ENCODE data around the gene MSI1.

The MSI1 gene

DNA sequence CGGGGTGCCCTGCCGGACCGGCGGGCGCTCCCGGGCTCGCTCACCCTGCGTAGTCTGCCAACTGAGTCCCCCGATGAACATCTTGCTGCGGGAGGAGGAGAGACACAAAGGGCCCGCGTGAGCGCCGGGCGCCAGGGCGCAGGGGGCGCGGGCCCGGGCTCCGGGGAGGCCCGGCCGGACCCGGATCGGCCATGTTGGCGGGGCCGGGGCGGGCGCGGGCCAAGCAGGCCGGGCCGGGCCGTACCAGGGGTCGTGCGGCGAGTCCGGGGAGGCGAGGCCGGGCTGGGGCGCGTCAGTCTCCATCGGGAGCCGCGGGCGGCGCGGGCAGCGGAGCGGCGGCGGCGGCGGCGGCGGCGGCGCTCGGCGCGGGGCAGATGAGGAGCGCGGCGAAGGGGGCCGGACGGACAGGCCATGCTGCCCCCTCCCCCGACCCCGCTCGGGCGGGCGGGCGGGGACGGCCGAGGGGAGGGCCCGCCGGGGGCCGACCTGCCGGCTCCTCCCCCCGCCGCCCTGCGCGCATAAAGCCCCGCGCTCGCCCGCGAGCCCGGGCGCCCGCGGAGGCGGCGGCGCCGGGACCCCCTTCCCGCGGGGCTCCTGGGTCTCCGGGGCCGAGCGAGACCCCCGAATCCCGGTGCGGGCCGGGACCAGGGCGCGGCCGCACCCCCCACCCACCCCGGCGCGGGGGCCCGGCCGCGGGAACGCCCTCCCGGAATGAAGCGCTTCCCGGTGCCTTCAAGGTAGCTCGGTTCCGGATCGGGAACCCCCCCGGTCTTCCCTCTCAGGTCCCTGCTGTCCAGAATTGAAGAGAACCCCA lies at the start of gene MSI1:
Gene MSI1, minus strand, starts transcription at position 376 of the 814 bp plus-strand sequence. Its CDS starts 73 bp downstream, at position 303.
- peak; percentile 60 for DNase-seq
- H3K36me3 ChIP-seq, result peaks cover 37% of the 10 kb centered on the region
- H3K4me3 ChIP-seq (ENCODE audit: low read depth, low read length), result peak within 1 kb of the TSS; percentile 69
- no peaks in the 10 kb centered on the region for H3K27me3 ChIP-seq (ENCODE audit: insufficient read depth, low read depth, severe bottlenecking)
- TF ChIP-seq, protein P1, sequence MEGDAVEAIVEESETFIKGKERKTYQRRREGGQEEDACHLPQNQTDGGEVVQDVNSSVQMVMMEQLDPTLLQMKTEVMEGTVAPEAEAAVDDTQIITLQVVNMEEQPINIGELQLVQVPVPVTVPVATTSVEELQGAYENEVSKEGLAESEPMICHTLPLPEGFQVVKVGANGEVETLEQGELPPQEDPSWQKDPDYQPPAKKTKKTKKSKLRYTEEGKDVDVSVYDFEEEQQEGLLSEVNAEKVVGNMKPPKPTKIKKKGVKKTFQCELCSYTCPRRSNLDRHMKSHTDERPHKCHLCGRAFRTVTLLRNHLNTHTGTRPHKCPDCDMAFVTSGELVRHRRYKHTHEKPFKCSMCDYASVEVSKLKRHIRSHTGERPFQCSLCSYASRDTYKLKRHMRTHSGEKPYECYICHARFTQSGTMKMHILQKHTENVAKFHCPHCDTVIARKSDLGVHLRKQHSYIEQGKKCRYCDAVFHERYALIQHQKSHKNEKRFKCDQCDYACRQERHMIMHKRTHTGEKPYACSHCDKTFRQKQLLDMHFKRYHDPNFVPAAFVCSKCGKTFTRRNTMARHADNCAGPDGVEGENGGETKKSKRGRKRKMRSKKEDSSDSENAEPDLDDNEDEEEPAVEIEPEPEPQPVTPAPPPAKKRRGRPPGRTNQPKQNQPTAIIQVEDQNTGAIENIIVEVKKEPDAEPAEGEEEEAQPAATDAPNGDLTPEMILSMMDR (IDR thresholded peaks at IDR 0.05; ENCODE audit: low read depth, low read length), result no peak
- peak within 1 kb of the TSS; percentile 95 for H3K27ac ChIP-seq
- no peaks in the 10 kb centered on the region for H3K9me3 ChIP-seq (ENCODE audit: severe bottlenecking)

DNA sequence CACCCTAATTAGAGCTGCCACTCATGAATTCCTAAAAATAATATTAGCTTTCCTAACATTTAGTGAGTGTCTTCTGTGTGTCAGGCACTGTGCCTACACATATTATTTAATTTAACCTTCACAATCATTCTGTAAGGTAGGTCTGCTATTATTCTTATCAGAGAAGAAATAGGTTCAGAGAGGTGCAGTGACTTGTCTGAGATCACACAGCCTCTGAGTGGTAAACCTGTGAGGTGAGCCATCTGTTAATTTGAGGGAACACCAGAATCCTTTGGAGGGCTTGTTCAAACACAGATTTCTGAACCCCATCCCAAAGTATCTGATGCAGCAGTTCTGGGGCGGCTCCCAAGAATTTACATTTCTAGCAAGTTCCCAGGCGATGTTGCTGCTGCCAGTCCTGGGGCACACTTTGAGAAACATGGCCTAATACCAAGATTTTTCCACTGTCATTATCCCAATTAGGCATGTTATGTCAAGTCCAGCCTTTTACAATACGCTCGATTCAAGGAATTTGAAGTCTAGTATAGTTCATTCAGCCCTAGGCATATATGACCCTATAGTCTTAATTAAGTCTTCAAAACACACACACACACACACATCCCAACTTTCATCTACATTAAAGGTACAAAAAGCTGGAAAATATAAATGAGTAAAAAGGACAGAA lies 49.1 kb upstream of the MSI1 start:
- Histone ChIP-seq H3K27ac (no peak overlapping the region), H3K36me3 (no peaks in the 10 kb centered on the region), H3K9me3 (ENCODE audit: severe bottlenecking) (no peaks in the 10 kb centered on the region), H3K4me3 (ENCODE audit: low read depth, low read length) (no peak overlapping the region), H3K27me3 (ENCODE audit: insufficient read depth, low read depth, severe bottlenecking) (no peaks in the 10 kb centered on the region)
- TF ChIP-seq, protein P1 (IDR thresholded peaks at IDR 0.05; ENCODE audit: low read depth, low read length), result no peak
- no peak for DNase-seq

DNA sequence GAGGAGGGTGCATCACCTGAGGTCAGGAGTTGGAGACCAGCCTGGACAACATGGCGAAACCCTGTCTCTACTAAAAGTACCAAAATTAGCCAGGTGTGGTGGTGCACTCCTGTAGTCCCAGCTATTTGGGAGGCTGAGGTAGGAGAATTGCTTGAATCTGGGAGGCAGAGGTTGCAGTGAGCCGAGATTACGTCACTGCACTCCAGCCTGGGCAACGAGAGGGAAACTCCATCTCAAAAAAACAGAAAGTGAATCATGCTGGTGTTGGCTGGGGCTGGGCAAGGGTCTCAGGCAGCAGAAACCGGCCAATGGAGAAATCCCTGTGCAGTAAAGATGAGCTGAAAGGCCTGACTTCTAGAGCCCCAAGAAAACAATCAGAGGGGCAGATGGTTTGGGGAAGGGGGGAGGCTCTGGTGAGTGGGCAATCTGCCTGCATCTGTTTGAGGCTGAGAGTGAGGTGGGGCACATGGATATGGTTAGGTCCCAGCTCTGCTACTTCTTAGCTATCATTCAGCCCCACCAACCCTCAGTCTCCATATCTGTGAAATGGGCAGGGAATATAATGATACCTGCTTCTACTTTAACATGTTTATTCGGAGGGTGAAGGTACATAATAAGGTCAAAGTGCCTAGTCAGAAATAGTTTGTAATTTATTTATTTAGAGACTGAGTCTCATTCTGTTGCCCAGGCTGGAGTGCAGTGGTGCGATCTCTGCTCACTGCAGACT lies 47.7 kb upstream of the MSI1 start:
- no peaks in the 10 kb centered on the region for H3K36me3 ChIP-seq
- TF ChIP-seq, protein P1 (IDR thresholded peaks at IDR 0.05; ENCODE audit: low read depth, low read length), result no peak

GRCh38 chr12:120413901-120414695 lies 45.1 kb upstream of the MSI1 start:
- no peaks in the 10 kb centered on the region for H3K27me3 ChIP-seq (ENCODE audit: insufficient read depth, low read depth, severe bottlenecking)
- H3K9me3 ChIP-seq (ENCODE audit: severe bottlenecking), result no peaks in the 10 kb centered on the region
- H3K36me3 ChIP-seq, result no peaks in the 10 kb centered on the region
- TF ChIP-seq, protein P1 (IDR thresholded peaks at IDR 0.05; ENCODE audit: low read depth, low read length), result no peak
- no peak overlapping the region for H3K4me3 ChIP-seq (ENCODE audit: low read depth, low read length)
- no peak overlapping the region for H3K27ac ChIP-seq
- no peak for DNase-seq

More for the DNA sequence above, 47.7 kb upstream of the MSI1 start:
- no peaks in the 10 kb centered on the region for H3K27me3 ChIP-seq (ENCODE audit: insufficient read depth, low read depth, severe bottlenecking)
- no peak for DNase-seq
- H3K9me3 ChIP-seq (ENCODE audit: severe bottlenecking), result no peaks in the 10 kb centered on the region
- no peak overlapping the region for H3K4me3 ChIP-seq (ENCODE audit: low read depth, low read length)
- no peak overlapping the region for H3K27ac ChIP-seq

DNA sequence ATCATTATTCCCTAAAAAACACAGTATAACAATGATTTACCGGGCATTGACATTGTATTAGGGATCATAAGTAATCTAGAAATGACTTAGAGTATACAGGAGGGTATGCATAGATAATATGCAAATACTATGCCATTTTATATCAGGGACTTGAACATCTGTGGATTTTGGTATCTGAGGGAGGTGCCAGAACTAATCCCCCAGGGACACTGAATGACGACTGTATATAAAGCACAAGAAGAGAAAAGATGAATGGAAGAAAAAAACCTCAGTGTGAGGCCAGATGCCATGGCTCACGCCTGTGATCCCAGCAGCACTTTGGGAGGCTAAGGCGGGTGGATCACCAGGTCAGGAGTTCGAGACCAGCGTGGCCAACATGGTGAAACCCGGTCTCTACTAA lies 43.5 kb upstream of the MSI1 start:
- Histone ChIP-seq H3K4me3 (ENCODE audit: low read depth, low read length) (no peak overlapping the region), H3K9me3 (ENCODE audit: severe bottlenecking) (no peaks in the 10 kb centered on the region), H3K27me3 (ENCODE audit: insufficient read depth, low read depth, severe bottlenecking) (no peaks in the 10 kb centered on the region), H3K36me3 (no peaks in the 10 kb centered on the region), H3K27ac (no peak overlapping the region)
- DNase-seq, result no peak
- TF ChIP-seq, protein P1 (IDR thresholded peaks at IDR 0.05; ENCODE audit: low read depth, low read length), result no peak
